AG04449 (cell line): Measurements from ENCODE around the gene THAP5.

Experiments used
- CTCF ChIA-PET: fragments of 350-600 bp; formaldehyde crosslinking; extraction: SDS; loops from one replicate; lab custom pipeline; 2021; ENCODE audit warnings: antibody characterized with exemption; lab: Yijun Ruan, JAX
- POLR2A ChIA-PET: fragments of 400-600, 350-600 bp; formaldehyde crosslinking; extraction: SDS; loops from one replicate; lab custom pipeline; 2020; ENCODE audit warnings: antibody characterized with exemption, inconsistent platforms; lab: Yijun Ruan, JAX
- DNase-seq: peaks from one replicate; pipeline ENCODE4 v3.0.0-alpha.2; 2010; ENCODE audit warnings: low read depth, low spot score
- H3K4me3 ChIP-seq: 2 replicates; pipeline ENCODE4 v1.5.1; 2011; ENCODE audit warnings: low read depth, mild to moderate bottlenecking, control low read depth, low read length
- CTCF ChIP-seq: IDR thresholded peaks from one replicate; pipeline ENCODE4 v1.5.1; 2011; ENCODE audit warnings: mild to moderate bottlenecking, moderate library complexity, low read length, control low read depth, inconsistent platforms; ENCODE audit not compliant: insufficient read depth; ENCODE audit errors: missing control alignments

Gene THAP5

GRCh38 chr7:108589199-108589598, 19.7 kb upstream of the THAP5 start:
- no peak for DNase-seq
- TF ChIP-seq CTCF: no peak
- no peak overlapping the region for H3K4me3 ChIP-seq
- CTCF ChIA-PET: no interaction called here
- POLR2A ChIA-PET: no interaction called here

GRCh38 chr7:108586274-108586710, 16.8 kb upstream of the THAP5 start:
- no peak for TF ChIP-seq CTCF
- H3K4me3 ChIP-seq: no peak overlapping the region
- DNase-seq: no peak
- CTCF ChIA-PET: no interaction called here
- POLR2A ChIA-PET: no interaction called here

- DNase-seq: no peak
- CTCF ChIA-PET: no interaction called here
- TF ChIP-seq CTCF: no peak
- POLR2A ChIA-PET: no interaction called here
- no peak overlapping the region for H3K4me3 ChIP-seq
These were observed 16.3 kb upstream of the THAP5 start for GRCh38 chr7:108585843-108586242.

GRCh38 chr7:108584211-108584610, 14.7 kb upstream of the THAP5 start:
- no peak for DNase-seq
- TF ChIP-seq CTCF: no peak
- ChIA-PET POLR2A (no interaction called here), CTCF (no interaction called here)
- no peak overlapping the region for H3K4me3 ChIP-seq

GRCh38 chr7:108581655-108582491, 12.4 kb upstream of the THAP5 start:
- POLR2A ChIA-PET: no interaction called here
- CTCF ChIA-PET: no interaction called here
- no peak for TF ChIP-seq CTCF
- DNase-seq: peak; percentile 19
- no peak overlapping the region for H3K4me3 ChIP-seq

- DNase-seq: no peak
- ChIA-PET CTCF (no interaction called here), POLR2A (no interaction called here)
- H3K4me3 ChIP-seq: no peak overlapping the region
- TF ChIP-seq CTCF: no peak
These were observed 10.8 kb upstream of the THAP5 start for GRCh38 chr7:108580298-108580697.
